ENCODE results near the gene RPL35A.

The RPL35A gene

GRCh38 chr3:197997936-197998335, 47.9 kb downstream of the RPL35A start:
- no peak for TF ChIP-seq CTCF (IDR thresholded peaks at IDR 0.05)
- Histone ChIP-seq H3K27ac (no peak overlapping the region), H3K4me3 (ENCODE audit: low read depth in 1 of 2, low read length in 1 of 2) (no peak overlapping the region), H3K9me3 (no peaks in the 10 kb centered on the region), H3K27me3 (no peaks in the 10 kb centered on the region), H3K4me1 (ENCODE audit: control insufficient read depth in 1 of 2, insufficient read depth in 1 of 2, low read depth in 1 of 2, low read length in 1 of 2) (no peaks in the 10 kb centered on the region), H3K36me3 (no peaks in the 10 kb centered on the region)
